GM19468 (cell line): Measurements from ENCODE around the gene POLR1G.
A peak's percentile ranks its signal among the peaks of the same experiment; 100 is the strongest.
"Not testable (repeated sequence)": the region's sequence is repeated elsewhere in the genome, so short reads cannot be mapped to it uniquely, and the experiment has no call there.

Experiments
- ATAC-seq: cut with Tn5 transposase; IDR thresholded peaks from one replicate; pipeline ENCODE4 v1.9.1; 2021; ENCODE audit warnings: mild to moderate bottlenecking, moderate library complexity, moderate number of reproducible peaks; ENCODE audit not compliant: unreplicated experiment; ENCODE audit errors: extremely low read depth

The POLR1G gene

DNA sequence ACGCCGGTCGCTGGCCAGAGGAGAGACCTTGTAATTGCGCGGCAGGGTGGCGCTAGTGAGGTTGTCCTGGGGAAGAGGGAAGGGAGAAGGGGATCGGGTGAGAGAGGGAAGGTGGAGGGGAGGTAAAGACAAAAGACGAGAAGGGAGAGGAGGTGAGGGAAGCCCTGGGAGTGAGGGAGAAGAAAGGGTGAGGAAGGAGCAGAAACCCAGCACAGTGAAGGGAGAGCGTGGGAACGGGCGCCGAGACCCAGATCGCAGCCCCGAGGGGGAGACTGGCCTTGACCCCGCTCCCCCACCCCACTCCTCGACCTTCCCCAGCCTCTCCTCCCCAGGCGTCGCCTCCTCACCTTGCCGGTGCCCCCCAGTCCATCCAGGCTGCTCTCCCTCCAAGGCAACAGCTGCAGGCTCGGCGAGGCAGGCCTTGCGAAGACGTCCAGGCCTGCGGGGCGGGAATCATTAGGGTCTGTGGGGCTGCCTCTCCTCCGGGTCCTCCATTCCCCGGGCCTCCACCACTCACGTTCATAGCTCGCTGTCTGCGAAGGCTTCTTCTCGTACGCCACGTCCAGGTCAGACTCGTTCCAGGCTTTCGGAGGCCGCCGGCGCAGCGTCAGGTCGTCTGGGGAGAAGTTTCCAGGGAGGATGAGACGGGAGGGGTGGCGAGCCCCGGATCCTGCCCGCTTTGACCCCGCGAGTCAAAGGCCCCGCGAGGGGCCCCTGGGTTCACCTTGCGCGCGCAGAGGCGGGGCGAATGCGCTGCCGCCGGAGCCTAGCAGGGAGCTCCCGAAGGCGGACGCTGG lies 10.4 kb upstream of the POLR1G start:
- no peak for ATAC-seq

- ATAC-seq = no peak
Measured at GRCh38 chr19:45400192-45400591, 6.3 kb upstream of the POLR1G start.

DNA sequence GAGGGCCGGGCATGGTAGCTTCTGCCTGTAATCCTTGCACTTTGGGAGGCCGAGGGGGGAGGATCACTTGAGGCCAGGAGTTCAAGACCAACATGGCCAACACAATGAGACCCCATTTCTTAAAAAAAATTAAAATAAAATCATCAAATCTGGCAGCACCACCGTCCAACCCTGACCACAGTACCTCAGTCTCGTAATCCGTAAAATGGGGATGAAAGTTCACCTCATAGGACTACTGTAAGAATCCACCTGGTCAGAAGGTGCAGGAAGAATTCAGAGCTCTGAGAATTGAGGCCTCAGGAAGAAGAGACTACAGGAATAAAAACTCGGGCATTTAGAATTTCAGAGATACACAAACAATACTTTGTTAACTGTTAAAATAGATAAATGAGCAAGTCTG lies 4.6 kb upstream of the POLR1G start:
- no peak for ATAC-seq

DNA sequence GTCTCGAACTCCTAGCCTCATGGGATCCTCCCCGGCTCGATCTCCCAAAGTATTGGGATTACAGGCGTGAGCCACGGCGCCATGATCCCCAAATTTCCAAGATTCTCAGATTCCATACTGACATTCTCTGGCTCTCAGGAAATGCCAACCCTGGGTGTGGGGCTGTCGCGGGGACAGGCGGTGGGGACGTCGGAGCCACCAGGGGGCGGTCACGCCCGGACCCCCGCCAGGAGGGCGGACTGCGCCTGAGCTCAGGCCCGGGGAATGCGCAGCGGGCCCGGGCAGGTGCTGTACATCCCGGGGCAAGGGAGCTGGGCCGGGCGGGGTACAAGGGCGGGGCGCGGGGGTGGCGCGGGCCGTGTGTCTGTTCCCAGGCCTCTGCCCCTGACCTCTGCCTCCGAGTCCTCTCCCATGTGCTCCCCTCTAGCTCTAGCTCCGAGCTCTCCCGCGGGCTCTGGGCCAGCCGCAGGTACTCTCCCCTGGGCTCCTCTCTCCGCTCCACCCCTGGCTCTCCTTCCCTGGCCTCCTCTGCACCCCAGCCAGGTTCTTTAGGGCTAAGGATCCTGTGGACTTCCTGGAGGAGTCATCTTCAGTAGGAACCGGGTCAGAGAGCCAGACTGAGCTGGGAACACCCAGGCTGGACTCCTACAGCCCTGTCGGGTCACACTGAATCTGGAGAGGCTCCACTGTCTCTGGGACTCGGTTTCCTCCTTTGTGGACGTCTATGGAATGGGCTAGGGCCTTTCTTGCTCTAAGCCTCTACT lies 4.0 kb upstream of the POLR1G start:
- ATAC-seq = no peak

- ATAC-seq = no peak
Measured at GRCh38 chr19:45403272-45403671, 3.2 kb upstream of the POLR1G start.

DNA sequence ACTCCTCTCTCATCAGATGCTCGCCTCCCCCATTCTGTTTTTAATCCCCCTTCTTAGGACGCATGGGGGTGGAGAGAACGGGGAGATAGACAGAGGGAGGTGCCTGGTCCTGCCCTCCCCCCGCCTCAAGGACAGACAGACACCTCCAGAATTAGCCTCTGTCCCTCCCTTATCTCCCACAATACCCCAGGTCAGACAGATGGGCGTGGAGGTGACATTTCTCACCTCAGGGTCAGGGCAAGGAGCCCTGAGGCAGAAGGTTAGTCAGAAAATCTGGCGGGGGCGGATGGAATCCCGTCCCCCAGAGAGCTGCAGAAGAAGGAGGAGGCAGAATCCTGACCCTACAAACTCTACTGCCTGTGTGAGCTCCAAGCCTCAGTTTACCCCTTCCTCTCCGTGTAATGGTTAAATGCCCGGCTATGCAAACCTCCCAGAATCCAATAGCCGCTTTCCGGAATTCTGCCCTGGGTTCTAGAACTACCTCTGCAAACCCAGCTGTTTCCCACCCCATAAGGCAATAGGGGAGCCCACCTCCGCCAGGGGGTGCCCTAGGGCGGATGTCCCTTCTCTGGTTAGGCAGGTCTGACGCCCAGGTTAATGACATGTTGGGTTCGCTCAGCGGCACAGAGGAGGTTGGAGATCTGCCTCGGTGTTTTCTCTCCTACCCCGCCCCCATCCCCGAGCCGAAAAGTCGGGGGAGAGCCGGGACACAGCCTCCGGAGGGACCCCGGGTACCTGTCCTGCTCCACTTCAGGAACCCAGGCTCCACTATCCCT lies 2.5 kb upstream of the POLR1G start:
- ATAC-seq = no peak

- ATAC-seq = no peak
Measured at GRCh38 chr19:45404557-45405434, 1.6 kb upstream of the POLR1G start, which contains the start of gene PPP1R13L. Gene PPP1R13L, minus strand, starts transcription at chr19:45405069. Its CDS starts 6,751 bp downstream, at chr19:45398318.

GRCh38 chr19:45405435-45406225 lies 814 bp upstream of the POLR1G start:
- ATAC-seq = peak; percentile 15

DNA sequence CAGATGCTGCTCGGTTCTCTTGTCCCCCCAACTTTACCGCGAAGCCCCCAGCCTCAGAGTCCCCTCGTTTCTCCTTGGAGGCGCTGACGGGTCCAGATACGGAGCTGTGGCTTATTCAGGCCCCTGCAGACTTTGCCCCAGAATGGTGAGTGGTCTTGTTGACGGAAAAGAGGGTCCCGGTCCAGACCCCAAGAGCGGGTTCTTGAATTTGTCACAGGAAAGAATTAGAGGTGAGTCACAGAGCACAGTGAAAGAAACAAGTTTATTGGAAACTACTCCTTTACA lies 589 bp downstream of the POLR1G start:
- no peak for ATAC-seq

DNA sequence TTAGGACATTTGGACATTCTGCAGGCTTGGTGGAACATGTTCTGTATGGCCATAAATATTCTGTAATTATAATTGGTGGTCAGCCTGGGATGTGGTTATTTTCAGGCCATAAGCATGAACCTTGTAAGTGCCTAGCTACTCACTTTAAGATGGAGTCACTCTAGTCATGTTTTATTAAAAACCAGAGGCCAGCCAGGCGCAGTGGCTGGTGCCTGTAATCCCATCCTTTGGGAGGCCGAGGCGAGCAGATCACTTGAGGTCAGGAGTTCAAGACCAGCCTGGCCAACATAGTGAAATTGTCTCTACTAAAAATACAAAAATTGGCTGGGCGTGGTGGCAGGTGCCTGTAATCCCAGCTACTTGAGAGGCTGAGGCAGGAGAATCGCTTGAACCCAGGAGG lies 1.1 kb downstream of the POLR1G start:
- not testable (repeated sequence) for ATAC-seq

DNA sequence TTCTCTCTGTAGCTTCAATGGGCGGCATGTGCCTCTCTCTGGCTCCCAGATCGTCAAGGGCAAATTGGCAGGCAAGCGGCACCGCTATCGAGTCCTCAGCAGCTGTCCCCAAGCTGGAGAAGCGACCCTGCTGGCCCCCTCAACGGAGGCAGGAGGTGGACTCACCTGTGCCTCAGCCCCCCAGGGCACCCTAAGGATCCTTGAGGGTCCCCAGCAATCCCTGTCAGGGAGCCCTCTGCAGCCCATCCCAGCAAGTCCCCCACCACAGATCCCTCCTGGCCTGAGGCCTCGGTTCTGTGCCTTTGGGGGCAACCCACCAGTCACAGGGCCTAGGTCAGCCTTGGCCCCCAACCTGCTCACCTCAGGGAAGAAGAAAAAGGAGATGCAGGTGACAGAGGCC lies 1.7 kb downstream of the POLR1G start:
- no peak for ATAC-seq

DNA sequence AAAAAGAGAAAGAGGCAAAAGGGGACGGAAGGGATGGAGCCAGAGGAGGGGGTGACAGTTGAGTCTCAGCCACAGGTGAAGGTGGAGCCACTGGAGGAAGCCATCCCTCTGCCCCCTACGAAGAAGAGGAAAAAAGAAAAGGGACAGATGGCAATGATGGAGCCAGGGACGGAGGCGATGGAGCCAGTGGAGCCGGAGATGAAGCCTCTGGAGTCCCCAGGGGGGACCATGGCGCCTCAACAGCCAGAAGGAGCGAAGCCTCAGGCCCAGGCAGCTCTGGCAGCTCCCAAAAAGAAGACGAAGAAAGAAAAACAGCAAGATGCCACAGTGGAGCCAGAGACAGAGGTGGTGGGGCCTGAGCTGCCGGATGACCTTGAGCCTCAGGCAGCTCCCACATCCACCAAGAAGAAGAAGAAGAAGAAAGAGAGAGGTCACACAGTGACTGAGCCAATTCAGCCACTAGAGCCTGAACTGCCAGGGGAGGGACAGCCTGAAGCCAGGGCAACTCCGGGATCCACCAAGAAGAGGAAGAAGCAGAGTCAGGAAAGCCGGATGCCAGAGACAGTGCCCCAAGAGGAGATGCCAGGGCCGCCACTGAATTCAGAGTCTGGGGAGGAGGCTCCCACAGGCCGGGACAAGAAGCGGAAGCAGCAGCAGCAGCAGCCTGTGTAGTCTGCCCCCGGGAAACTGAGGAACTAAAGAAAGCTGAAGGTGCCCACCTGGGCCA lies 2.5 kb downstream of the POLR1G start:
- no peak for ATAC-seq

DNA sequence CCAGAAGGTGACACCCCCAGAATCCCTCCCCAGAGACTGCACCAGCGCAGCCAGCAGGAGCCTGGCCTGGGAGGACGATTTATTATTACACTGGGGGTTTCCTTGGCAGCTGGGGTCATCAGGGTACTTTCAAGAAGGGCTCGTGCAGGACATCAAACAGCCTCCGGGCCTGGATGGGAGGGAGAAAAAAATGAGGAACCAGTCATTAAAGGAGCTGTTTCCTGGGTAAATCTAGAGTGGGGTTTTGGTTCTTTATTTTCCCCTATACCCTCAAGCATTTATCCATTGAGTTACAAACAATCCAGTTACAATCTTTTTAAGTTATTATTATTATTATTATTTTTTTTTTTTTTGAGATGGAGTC lies 3.1 kb downstream of the POLR1G start:
- no peak for ATAC-seq

GRCh38 chr19:45410330-45410729 lies 3.9 kb downstream of the POLR1G start:
- not testable (repeated sequence) for ATAC-seq

- no peak for ATAC-seq
Measured at GRCh38 chr19:45413497-45413896, 7.1 kb downstream of the POLR1G start.

- ATAC-seq = no peak
Measured at GRCh38 chr19:45414468-45414867, 8.0 kb downstream of the POLR1G start.

- no peak for ATAC-seq
Measured at GRCh38 chr19:45417151-45417550, 10.7 kb downstream of the POLR1G start.

- ATAC-seq = no peak
Measured at GRCh38 chr19:45418802-45419201, 12.4 kb downstream of the POLR1G start.

DNA sequence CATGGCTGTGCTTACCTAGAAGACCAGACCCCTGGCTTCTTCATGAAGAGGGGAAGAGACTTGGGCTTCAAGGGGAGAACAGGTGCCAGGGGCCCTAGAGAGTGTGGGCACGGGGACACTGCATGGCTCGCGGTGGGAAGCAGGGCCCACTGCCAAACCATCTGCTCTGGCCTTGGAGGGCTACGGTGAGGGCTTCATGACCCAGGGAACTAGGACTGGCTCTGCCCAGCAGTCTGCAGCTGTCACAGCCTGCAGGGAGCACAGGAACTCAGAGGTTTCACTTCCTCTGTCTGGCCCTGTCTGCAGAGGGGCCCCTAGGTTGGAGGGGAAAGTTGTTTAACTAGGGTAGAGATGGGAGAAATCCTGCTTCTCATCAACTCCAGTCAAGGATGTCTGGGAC lies 13.0 kb downstream of the POLR1G start:
- ATAC-seq = peak; percentile 40
